Measurements from ENCODE around the gene KCNIP4. TPM values are rescaled to one million over a fixed set of nuclear protein-coding genes. Genes with fewer than 3 reads are reported as not detected.

KCNIP4 gene
- total and polyA plus RNA-seq, 2 of the 4 experiments (the other 2 are of a cell fraction): not detected

- H2BK15ac ChIP-seq (ENCODE audit: low read depth, low read length): no peak overlapping the region
- 20% methylated on average over 1 of the region's 5 CpGs; no CpG with 5 or more reads in 1 of the 2 experiments for WGBS, 2 experiments (ENCODE audit: extremely low coverage in 2 of 2, insufficient read length in 1 of 2)
- POLR2A ChIA-PET (ENCODE audit: unreplicated experiment): no interaction called here
- H3K14ac ChIP-seq (replicated peaks; ENCODE audit: low read depth, low read length): no peak overlapping the region
- H3K36me3 ChIP-seq (ENCODE audit: control insufficient read depth, insufficient read depth, low read length): no peaks in the 10 kb centered on the region
- H3K4me3 ChIP-seq (ENCODE audit: insufficient read depth, low read depth, low read length): no peak overlapping the region
- in situ Hi-C loops (cut with MboI; ENCODE audit: low sequenced_read_pairs) (no loop called here), intact Hi-C loops (cut with micrococcal nuclease) (no loop called here), dilution Hi-C loops (cut with HindIII; ENCODE audit: low sequenced_read_pairs, unreplicated experiment) (no loop called here)
- no peak overlapping the region for H3K56ac ChIP-seq (ENCODE audit: extremely low read depth, insufficient read depth, low read length)
- no peak overlapping the region for H3K27ac ChIP-seq (ENCODE audit: insufficient read depth, low read length)
- H2BK120ac ChIP-seq (ENCODE audit: low read depth, low read length): no peak overlapping the region
- H3K4me1 ChIP-seq (ENCODE audit: control insufficient read depth, insufficient read depth, low read length): no peaks in the 10 kb centered on the region
- no peaks in the 10 kb centered on the region for H3K9me1 ChIP-seq (ENCODE audit: insufficient read depth, low read length)
- H2AFZ ChIP-seq (replicated peaks; ENCODE audit: low read length, poor library complexity): no peak overlapping the region
- no peak for ATAC-seq (ENCODE audit: low read depth)
- H3K27me3 ChIP-seq (ENCODE audit: control insufficient read depth, insufficient read depth, low read length): no peaks in the 10 kb centered on the region
- no peak overlapping the region for H4K8ac ChIP-seq (ENCODE audit: low read depth in 2 of 2, low read length in 2 of 2)
- no peak overlapping the region for H4K5ac ChIP-seq (ENCODE audit: low read depth, low read length)
- no peak overlapping the region for H3K4ac ChIP-seq (ENCODE audit: low read depth, low read length)
- no peak for DNase-seq
- no peak overlapping the region for H3K23ac ChIP-seq (ENCODE audit: low read depth, low read length)
- no peak overlapping the region for H2AK5ac ChIP-seq (ENCODE audit: low read depth, low read length)
- H3K18ac ChIP-seq (ENCODE audit: low read depth, low read length): no peak overlapping the region
- H3K9me3 ChIP-seq (ENCODE audit: control insufficient read depth, insufficient read depth, low read length): peaks cover 13% of the 10 kb centered on the region
- BruUV-seq (replicated peaks): no TSS peak
- no peak overlapping the region for H3K9ac ChIP-seq (ENCODE audit: low read depth, low read length)
- CTCF ChIA-PET: no interaction called here
- H3K4me2 ChIP-seq (ENCODE audit: low read depth, low read length): no peak overlapping the region
- H2BK5ac ChIP-seq (ENCODE audit: low read depth, low read length, poor library complexity, severe bottlenecking): no peak overlapping the region
- H4K20me1 ChIP-seq (ENCODE audit: insufficient read depth, low read length): no peaks in the 10 kb centered on the region
- no peak overlapping the region for H2BK20ac ChIP-seq (ENCODE audit: low read depth, low read length)
- no peak overlapping the region for H2AK9ac ChIP-seq (replicated peaks; ENCODE audit: low read depth, low read length, poor library complexity)
- H3K79me1 ChIP-seq (ENCODE audit: low read depth in 1 of 2, low read length in 2 of 2): no peaks in the 10 kb centered on the region
- no peak overlapping the region for H4K91ac ChIP-seq (ENCODE audit: insufficient read depth, low read depth, low read length)
- TF ChIP-seq, protein P1, sequence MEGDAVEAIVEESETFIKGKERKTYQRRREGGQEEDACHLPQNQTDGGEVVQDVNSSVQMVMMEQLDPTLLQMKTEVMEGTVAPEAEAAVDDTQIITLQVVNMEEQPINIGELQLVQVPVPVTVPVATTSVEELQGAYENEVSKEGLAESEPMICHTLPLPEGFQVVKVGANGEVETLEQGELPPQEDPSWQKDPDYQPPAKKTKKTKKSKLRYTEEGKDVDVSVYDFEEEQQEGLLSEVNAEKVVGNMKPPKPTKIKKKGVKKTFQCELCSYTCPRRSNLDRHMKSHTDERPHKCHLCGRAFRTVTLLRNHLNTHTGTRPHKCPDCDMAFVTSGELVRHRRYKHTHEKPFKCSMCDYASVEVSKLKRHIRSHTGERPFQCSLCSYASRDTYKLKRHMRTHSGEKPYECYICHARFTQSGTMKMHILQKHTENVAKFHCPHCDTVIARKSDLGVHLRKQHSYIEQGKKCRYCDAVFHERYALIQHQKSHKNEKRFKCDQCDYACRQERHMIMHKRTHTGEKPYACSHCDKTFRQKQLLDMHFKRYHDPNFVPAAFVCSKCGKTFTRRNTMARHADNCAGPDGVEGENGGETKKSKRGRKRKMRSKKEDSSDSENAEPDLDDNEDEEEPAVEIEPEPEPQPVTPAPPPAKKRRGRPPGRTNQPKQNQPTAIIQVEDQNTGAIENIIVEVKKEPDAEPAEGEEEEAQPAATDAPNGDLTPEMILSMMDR (conservative IDR thresholded peaks at IDR 0.05; ENCODE audit: low read depth, low read length): no peak
- TF ChIP-seq BHLHE40 (IDR thresholded peaks at IDR 0.05; ENCODE audit: low read depth, low read length) (no peak), NFE2L2 (IDR thresholded peaks at IDR 0.05; ENCODE audit: low read depth, low read length) (no peak), RFX5 (IDR thresholded peaks at IDR 0.05; ENCODE audit: low read depth, low read length) (no peak), CHD1 (IDR thresholded peaks at IDR 0.05; ENCODE audit: low read depth, low read length) (no peak), CEBPB (IDR thresholded peaks at IDR 0.05; ENCODE audit: low read depth, low read length) (no peak), MAFK (IDR thresholded peaks at IDR 0.05; ENCODE audit: low read depth, low read length) (no peak), FOS (IDR thresholded peaks at IDR 0.05; ENCODE audit: low read depth, low read length) (no peak), SMC3 (IDR thresholded peaks at IDR 0.05; ENCODE audit: low read depth, low read length) (no peak), MXI1 (IDR thresholded peaks at IDR 0.05; ENCODE audit: borderline replicate concordance, low read depth, low read length) (no peak)
These were observed 1065.3 kb downstream of the KCNIP4 start for GRCh38 chr4:20883231-20883630.
